PC-3 (cell line): ENCODE data around the gene PDLIM4. TPM values are rescaled to one million over a fixed set of nuclear protein-coding genes. Genes with fewer than 3 reads are reported as not detected.

ENCODE experiments used
- ATAC-seq: fragments of 200-7000 bp; cut with Tn5 transposase; 2 replicates; pipeline ENCODE4 v1.9.1; 2020; ENCODE audit warnings: mild to moderate bottlenecking, moderate library complexity
- BruUV-seq: library from RNA; stranded (reverse); fragments of 400-500 nt; replicated peaks from 2 replicates; lab custom pipeline; 2021; lab: Mats Ljungman, UMichigan
- CTCF ChIA-PET: fragments of 300-600 bp; sonication (Branson Sonifier 250); formaldehyde crosslinking; loops from one replicate; lab custom pipeline; 2022; ENCODE audit warnings: antibody characterized with exemption; lab: Charles Lee
- POLR2A ChIA-PET: fragments of 300-600 bp; sonication (Branson Sonifier 250); formaldehyde crosslinking; loops from one replicate; lab custom pipeline; 2022; ENCODE audit warnings: antibody characterized with exemption; ENCODE audit not compliant: unreplicated experiment; lab: Charles Lee
- DNase-seq: peaks from one replicate; pipeline ENCODE4 v3.0.0-alpha.2; 2015
- H2AFZ ChIP-seq: fragments of 300-600 bp; sonication (generic); 2 replicates; pipeline ENCODE4 v1.6.0; 2016; ENCODE audit warnings: antibody characterized with exemption, low read length
- H3F3A ChIP-seq: fragments of 300-600 bp; sonication (generic); one replicate; pipeline ENCODE4 v1.6.0; 2017; ENCODE audit warnings: antibody characterized with exemption, low read length, control low read depth, mild to moderate bottlenecking; ENCODE audit not compliant: unreplicated experiment
- H3K27ac ChIP-seq: fragments of 300-600 bp; sonication (generic); 2 replicates; pipeline ENCODE4 v1.5.1; 2016; ENCODE audit warnings: mild to moderate bottlenecking, low read length
- H3K27me3 ChIP-seq: fragments of 300-600 bp; sonication (generic); 2 replicates; pipeline ENCODE4 v1.6.1; 2016; ENCODE audit warnings: low read length, mixed read lengths
- H3K36me3 ChIP-seq: fragments of 300-600 bp; sonication (generic); 2 replicates; pipeline ENCODE4 v1.6.1; 2016; ENCODE audit warnings: low read depth, mixed run types, low read length, mixed read lengths
- H3K4me1 ChIP-seq: fragments of 300-600 bp; sonication (generic); 2 replicates; pipeline ENCODE4 v1.5.1; 2016; ENCODE audit warnings: low read length; ENCODE audit not compliant: insufficient read depth
- H3K4me2 ChIP-seq: fragments of 300-600 bp; sonication (generic); 2 replicates; pipeline ENCODE4 v1.6.0; 2016; ENCODE audit warnings: low read length
- H3K4me3 ChIP-seq: fragments of 300-600 bp; sonication (generic); 2 replicates; pipeline ENCODE4 v1.5.1; 2016; ENCODE audit warnings: mild to moderate bottlenecking, low read length, mixed read lengths
- H3K79me2 ChIP-seq: fragments of 300-600 bp; sonication (generic); 2 replicates; pipeline ENCODE4 v1.6.1; 2017; ENCODE audit warnings: low read length, mixed read lengths
- H3K9ac ChIP-seq: fragments of 300-600 bp; sonication (generic); 2 replicates; pipeline ENCODE4 v1.6.0; 2016; ENCODE audit warnings: mild to moderate bottlenecking, low read length
- H3K9me2 ChIP-seq: fragments of 300-600 bp; sonication (generic); replicated peaks from 2 replicates; pipeline ENCODE4 v1.6.1; 2016; ENCODE audit warnings: mixed run types, low read length, mixed read lengths
- H3K9me3 ChIP-seq: fragments of 300-600 bp; sonication (generic); 2 replicates; pipeline ENCODE4 v1.6.1; 2016; ENCODE audit warnings: low read length, mixed read lengths
- H4K20me1 ChIP-seq: fragments of 300-600 bp; sonication (generic); 2 replicates; pipeline ENCODE4 v1.6.1; 2016; ENCODE audit warnings: low read length, mixed read lengths
- EZH2 ChIP-seq: fragments of 300-600 bp; sonication (generic); IDR thresholded peaks from one replicate; pipeline ENCODE4 v1.6.1; 2017; ENCODE audit warnings: antibody characterized with exemption, mild to moderate bottlenecking, low read length; ENCODE audit not compliant: unreplicated experiment
- EZH2phosphoT487 ChIP-seq: fragments of 300-600 bp; sonication (generic); IDR thresholded peaks from 2 replicates; pipeline ENCODE4 v1.6.1; 2018; ENCODE audit warnings: mild to moderate bottlenecking, antibody characterized with exemption, low read length, borderline replicate concordance
- intact Hi-C: fragments of 100-400 bp; cut with micrococcal nuclease; formaldehyde crosslinking; loops from 2 replicates; pipeline ENCODE4 v1.9.0; 2023
- total RNA-seq: library from RNA; depleted of rRNA; stranded (reverse); fragments of >200 nt; gene quantifications from 2 replicates; pipeline ENCODE4 v1.2.3, GENCODE V29; 2014
- TF ChIP-seq, protein P1 (sequence below): fragments of 300-600 bp; sonication (generic); conservative IDR thresholded peaks from 2 replicates; pipeline ENCODE4 v1.5.1; 2017; ENCODE audit warnings: antibody characterized with exemption, low read depth, mild to moderate bottlenecking, low read length

PDLIM4 gene
- total RNA-seq, 1 experiment from 2014 or later, result 27.8 TPM

DNA sequence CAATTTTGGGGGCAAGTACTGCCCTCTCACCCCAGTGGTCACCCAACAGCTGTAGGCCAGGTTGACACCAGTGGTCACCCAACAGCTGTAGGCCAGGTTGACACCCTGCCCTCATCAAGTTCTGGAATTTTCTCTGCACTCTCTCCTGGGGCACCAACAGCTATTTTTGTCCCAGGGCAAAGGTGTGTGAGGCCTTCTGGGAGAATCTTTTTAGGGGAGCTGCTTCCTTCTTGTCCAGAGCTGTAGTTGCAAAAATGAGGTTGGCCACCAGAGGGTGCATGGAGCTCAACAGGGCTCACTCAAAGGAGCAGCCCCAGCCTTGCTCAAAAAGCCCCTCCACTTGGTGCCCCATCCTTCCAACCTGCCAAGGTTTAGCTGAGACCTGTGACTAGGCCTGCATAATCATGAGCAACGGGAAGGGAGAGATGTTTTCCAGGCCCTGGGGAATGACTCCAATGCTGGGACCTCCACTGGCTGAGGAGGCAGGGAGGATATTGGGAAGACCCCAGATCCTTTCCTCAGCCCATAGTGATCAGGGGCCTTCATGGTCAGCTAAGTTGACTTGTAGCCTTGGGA lies 19.2 kb upstream of the PDLIM4 start:
- Histone ChIP-seq H3F3A (no peaks in the 10 kb centered on the region), H3K36me3 (no peaks in the 10 kb centered on the region), H3K4me1 (no peaks in the 10 kb centered on the region), H3K4me3 (no peak overlapping the region), H4K20me1 (no peaks in the 10 kb centered on the region), H3K4me2 (no peak overlapping the region), H3K27ac (no peak overlapping the region), H3K9me2 (no peaks in the 10 kb centered on the region), H3K9ac (no peak overlapping the region), H2AFZ (no peak overlapping the region), H3K9me3 (no peaks in the 10 kb centered on the region), H3K27me3 (no peaks in the 10 kb centered on the region), H3K79me2 (no peaks in the 10 kb centered on the region)
- ChIA-PET CTCF (interaction anchor here (0.5 to 1.4 kb wide), 8 partner anchors 11 to 529 kb away, joined by 3 to 4 read pairs (median 3); partner anchors contain the start of gene P4HA2), POLR2A (no interaction called here)
- peak; percentile 66 for DNase-seq
- no TSS peak for BruUV-seq
- TF ChIP-seq, protein P1, sequence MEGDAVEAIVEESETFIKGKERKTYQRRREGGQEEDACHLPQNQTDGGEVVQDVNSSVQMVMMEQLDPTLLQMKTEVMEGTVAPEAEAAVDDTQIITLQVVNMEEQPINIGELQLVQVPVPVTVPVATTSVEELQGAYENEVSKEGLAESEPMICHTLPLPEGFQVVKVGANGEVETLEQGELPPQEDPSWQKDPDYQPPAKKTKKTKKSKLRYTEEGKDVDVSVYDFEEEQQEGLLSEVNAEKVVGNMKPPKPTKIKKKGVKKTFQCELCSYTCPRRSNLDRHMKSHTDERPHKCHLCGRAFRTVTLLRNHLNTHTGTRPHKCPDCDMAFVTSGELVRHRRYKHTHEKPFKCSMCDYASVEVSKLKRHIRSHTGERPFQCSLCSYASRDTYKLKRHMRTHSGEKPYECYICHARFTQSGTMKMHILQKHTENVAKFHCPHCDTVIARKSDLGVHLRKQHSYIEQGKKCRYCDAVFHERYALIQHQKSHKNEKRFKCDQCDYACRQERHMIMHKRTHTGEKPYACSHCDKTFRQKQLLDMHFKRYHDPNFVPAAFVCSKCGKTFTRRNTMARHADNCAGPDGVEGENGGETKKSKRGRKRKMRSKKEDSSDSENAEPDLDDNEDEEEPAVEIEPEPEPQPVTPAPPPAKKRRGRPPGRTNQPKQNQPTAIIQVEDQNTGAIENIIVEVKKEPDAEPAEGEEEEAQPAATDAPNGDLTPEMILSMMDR, result peak; percentile 80
- no peak for TF ChIP-seq EZH2
- TF ChIP-seq EZH2phosphoT487, result no peak
- intact Hi-C loops, result no loop called here
- peak; percentile 76 for ATAC-seq

DNA sequence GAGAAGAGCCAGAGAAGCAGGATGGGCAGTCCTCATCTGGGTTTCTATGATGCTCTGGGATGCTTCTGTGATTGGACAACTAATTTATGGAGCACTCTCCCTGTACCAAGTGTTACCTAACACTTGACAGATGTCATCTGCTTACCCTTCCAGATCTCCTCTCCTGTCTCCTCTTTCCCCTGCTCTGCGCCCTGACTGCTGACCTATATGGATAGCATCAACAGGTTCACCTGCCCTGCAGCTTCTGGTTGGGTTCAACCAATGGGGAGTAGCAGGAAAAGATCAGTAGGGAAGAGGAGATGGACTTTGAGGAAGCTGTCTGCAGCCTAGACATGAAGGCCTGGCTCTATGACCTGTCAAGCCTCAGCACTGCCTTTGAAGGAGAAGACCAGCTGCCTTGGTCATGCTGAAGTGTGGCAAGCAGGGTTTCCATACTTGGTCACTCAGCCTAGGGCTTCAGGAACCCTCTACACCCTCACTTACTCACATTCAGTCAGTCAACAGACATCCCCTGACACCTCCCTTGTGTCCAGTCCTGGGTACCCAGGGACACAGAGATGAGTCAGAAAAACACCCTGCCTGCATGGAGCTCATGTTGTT lies 18.5 kb upstream of the PDLIM4 start:
- Histone ChIP-seq H3K36me3 (no peaks in the 10 kb centered on the region), H3K9me2 (no peaks in the 10 kb centered on the region), H4K20me1 (no peaks in the 10 kb centered on the region), H3K27ac (no peak overlapping the region), H3K4me3 (no peak overlapping the region), H3K4me1 (peaks cover 3% of the 10 kb centered on the region; the same call in 1 of the 2 replicates), H3K4me2 (no peak overlapping the region), H2AFZ (no peak overlapping the region), H3K9me3 (no peaks in the 10 kb centered on the region), H3K27me3 (no peaks in the 10 kb centered on the region), H3K79me2 (no peaks in the 10 kb centered on the region), H3K9ac (no peak overlapping the region), H3F3A (no peaks in the 10 kb centered on the region)
- BruUV-seq, result no TSS peak
- ChIA-PET POLR2A (no interaction called here), CTCF (interaction anchor here (0.7 to 1.4 kb wide), 3 partner anchors 24 to 77 kb away, joined by 3 to 4 read pairs (median 3); no protein-coding TSS in a partner anchor)
- DNase-seq (no peak), ATAC-seq (no peak)
- intact Hi-C loops, result no loop called here
- TF ChIP-seq EZH2phosphoT487 (no peak), EZH2 (no peak)
- TF ChIP-seq, protein P1, result no peak

DNA sequence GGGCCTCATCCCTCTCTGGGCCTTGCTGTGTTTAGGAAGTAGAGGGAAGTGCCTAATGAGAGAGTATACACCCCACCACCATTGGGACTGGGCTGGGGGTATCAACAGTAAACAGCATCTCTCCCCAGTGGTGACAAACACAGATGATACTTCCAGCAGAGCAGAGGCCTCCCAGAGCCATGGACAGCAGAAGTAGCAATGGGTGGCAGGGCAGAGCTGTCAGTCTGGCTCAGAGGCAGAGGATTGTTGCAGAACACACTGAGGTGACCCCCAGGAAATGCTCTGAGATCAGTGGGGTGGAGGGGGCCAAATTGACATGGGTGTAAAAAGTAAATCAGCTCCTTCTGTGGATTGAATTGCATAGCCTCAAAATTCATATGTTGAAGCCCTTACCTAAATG lies 17.7 kb upstream of the PDLIM4 start:
- no peak overlapping the region for H3K9ac ChIP-seq
- H3K4me3 ChIP-seq, result no peak overlapping the region
- no peaks in the 10 kb centered on the region for H3K27me3 ChIP-seq
- H3K4me2 ChIP-seq, result no peak overlapping the region
- ChIA-PET CTCF (no interaction called here), POLR2A (no interaction called here)
- intact Hi-C loops, result no loop called here
- no peak overlapping the region for H3K27ac ChIP-seq
- no TSS peak for BruUV-seq
- no peaks in the 10 kb centered on the region for H3K36me3 ChIP-seq
- H3K9me3 ChIP-seq, result no peaks in the 10 kb centered on the region
- no peaks in the 10 kb centered on the region for H3K79me2 ChIP-seq
- ATAC-seq (no peak), DNase-seq (no peak)
- H4K20me1 ChIP-seq, result no peaks in the 10 kb centered on the region
- H3K9me2 ChIP-seq, result no peaks in the 10 kb centered on the region
- no peak for TF ChIP-seq EZH2
- no peak for TF ChIP-seq EZH2phosphoT487
- TF ChIP-seq, protein P1, result no peak
- H3F3A ChIP-seq, result no peaks in the 10 kb centered on the region
- H3K4me1 ChIP-seq, result peaks cover 3% of the 10 kb centered on the region; the same call in 1 of the 2 replicates
- H2AFZ ChIP-seq, result no peak overlapping the region
